Fibroblast of lung (primary cell): ENCODE data around the gene PALMD.

Source experiments
- EZH2 ChIP-seq: IDR thresholded peaks from 2 replicates; pipeline ENCODE4 v1.5.1; 2012; ENCODE audit warnings: low read length, control low read depth, mild to moderate bottlenecking; ENCODE audit errors: missing control alignments
- TF ChIP-seq, protein P1 (sequence below), 2 donors: IDR thresholded peaks in 1 of 2; conservative IDR thresholded peaks in 1 of 2; 1 replicate in 1 of 2; 2 replicates in 1 of 2; pipeline ENCODE4 v1.5.1; 2011 to 2012; ENCODE audit warnings: low read length in 2 of 2, control low read depth in 1 of 2, inconsistent platforms in 1 of 2, low read depth in 1 of 2, mild to moderate bottlenecking in 1 of 2

- TF ChIP-seq, protein P1, sequence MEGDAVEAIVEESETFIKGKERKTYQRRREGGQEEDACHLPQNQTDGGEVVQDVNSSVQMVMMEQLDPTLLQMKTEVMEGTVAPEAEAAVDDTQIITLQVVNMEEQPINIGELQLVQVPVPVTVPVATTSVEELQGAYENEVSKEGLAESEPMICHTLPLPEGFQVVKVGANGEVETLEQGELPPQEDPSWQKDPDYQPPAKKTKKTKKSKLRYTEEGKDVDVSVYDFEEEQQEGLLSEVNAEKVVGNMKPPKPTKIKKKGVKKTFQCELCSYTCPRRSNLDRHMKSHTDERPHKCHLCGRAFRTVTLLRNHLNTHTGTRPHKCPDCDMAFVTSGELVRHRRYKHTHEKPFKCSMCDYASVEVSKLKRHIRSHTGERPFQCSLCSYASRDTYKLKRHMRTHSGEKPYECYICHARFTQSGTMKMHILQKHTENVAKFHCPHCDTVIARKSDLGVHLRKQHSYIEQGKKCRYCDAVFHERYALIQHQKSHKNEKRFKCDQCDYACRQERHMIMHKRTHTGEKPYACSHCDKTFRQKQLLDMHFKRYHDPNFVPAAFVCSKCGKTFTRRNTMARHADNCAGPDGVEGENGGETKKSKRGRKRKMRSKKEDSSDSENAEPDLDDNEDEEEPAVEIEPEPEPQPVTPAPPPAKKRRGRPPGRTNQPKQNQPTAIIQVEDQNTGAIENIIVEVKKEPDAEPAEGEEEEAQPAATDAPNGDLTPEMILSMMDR (conservative IDR thresholded peaks at IDR 0.05 in 1 of 2, IDR thresholded peaks at IDR 0.05 in 1 of 2; ENCODE audit: low read depth in 1 of 2, low read length in 2 of 2): no peak
- no peak for TF ChIP-seq EZH2
Observed at GRCh38 chr1:99636647-99637175, 9.2 kb upstream of the PALMD start.
